Right lobe of liver (tissue), 6 donors: ENCODE measurements around the gene TUG1. TPM values are rescaled to one million over a fixed set of nuclear protein-coding genes. Genes with fewer than 3 reads are reported as not detected.

Source experiments
- ATAC-seq, 4 donors: fragments of 200-7000 bp; cut with Tn5 transposase; one replicate each; pipeline ENCODE4 v1.9.1; 2020; ENCODE audit warnings: mild to moderate bottlenecking in 4 of 4, moderate library complexity in 4 of 4
- DNase-seq, 3 donors: peaks; one replicate each; pipeline ENCODE4 v3.0.0-alpha.2; 2020
- H3K27ac ChIP-seq, 3 donors: fragments of 200-600 bp; one replicate each; pipeline ENCODE4 v1.8.0; 2022
- H3K27me3 ChIP-seq, 2 donors: fragments of 200-600 bp; one replicate each; pipeline ENCODE4 v1.8.0; 2022
- H3K36me3 ChIP-seq, 4 donors: fragments of 200-600 bp; sonication (generic) in 1 of 4; one replicate each; pipeline versions ENCODE4 v1.5.1 to v1.8.0; 2017 to 2022; ENCODE audit warnings: control low read depth in 1 of 4
- H3K4me1 ChIP-seq, 4 donors: fragments of 200-600 bp; sonication (generic) in 1 of 4; one replicate each; pipeline versions ENCODE4 v1.5.1 to v1.8.0; 2017 to 2022; ENCODE audit warnings: control low read depth in 1 of 4
- H3K4me3 ChIP-seq, 3 donors: fragments of 200-600 bp; one replicate each; pipeline ENCODE4 v1.8.0; 2022
- H3K9me3 ChIP-seq, 4 donors: fragments of 200-600 bp; sonication (generic) in 1 of 4; one replicate each; pipeline versions ENCODE4 v1.5.1 to v1.8.0; 2017 to 2022; ENCODE audit warnings: control low read depth in 1 of 4
- CTCF ChIP-seq, 4 donors: fragments of 200-600 bp in 3 of 4; fragments of 450-650 bp in 1 of 4; IDR thresholded peaks; one replicate each; pipeline versions ENCODE4 v1.5.1 to v1.8.0; 2016 to 2022; ENCODE audit warnings: antibody characterized with exemption in 4 of 4, mild to moderate bottlenecking in 2 of 4
- POLR2A ChIP-seq: fragments of 450-650 bp; IDR thresholded peaks from one replicate; pipeline ENCODE4 v1.6.1; 2017; ENCODE audit warnings: antibody characterized with exemption, mild to moderate bottlenecking
- WGBS: methylation state at CpG from one replicate; pipeline ENCODE4 v1.1.6; 2018; ENCODE audit warnings: low coverage, low lambda C conversion rate; ENCODE audit not compliant: insufficient coverage; ENCODE audit errors: missing lambda C conversion rate; 5-methylcytosine and 5-hydroxymethylcytosine counted together
- intact Hi-C, 2 donors: fragments of 100-400 bp; cut with DNase I; formaldehyde crosslinking; loops; one replicate each; pipeline versions ENCODE4 v1.11.2 to v1.14.1; 2022
- total RNA-seq, 6 experiments: library from RNA; depleted of rRNA in 2 of 6; stranded (reverse); fragments of >200 nt in 2 of 6; fragmentation: NEBNext Ultra II Directional in 3 of 6; extraction: Animal tissue kit (Norgen Biotek cat#: 25700) in 3 of 6; gene quantifications; one replicate each; pipeline versions ENCODE4 v1.1.0 to v1.2.4, GENCODE V29; 2016 to 2023
- donor health status: DM: no; HTN: yes; CAD: no.
- donor health status: DM: no; HTN: no; CAD: no.
- donor health status: DM: no; HTN: no; CAD: no.
- donor health status: DM: no; HTN: yes; CAD: no.
- donor health status: DM: no; HTN: yes; CAD: no.

TUG1 gene
- total RNA-seq, 6 experiments from 2014 or later: 20.0 to 28.1 (median 22.7) TPM

GRCh38 chr22:30944986-30945385, 24.1 kb upstream of the TUG1 start:
- no peak for DNase-seq
- H3K27me3 ChIP-seq: no peaks in the 10 kb centered on the region
- H3K4me3 ChIP-seq: no peak overlapping the region
- H3K4me1 ChIP-seq: no peaks in the 10 kb centered on the region
- no peak for ATAC-seq
- WGBS: 100% methylated on average over 3 of the region's 4 CpGs
- peaks cover 26 to 97% (median 49%) of the 10 kb centered on the region in 4 donors for H3K36me3 ChIP-seq
- H3K27ac ChIP-seq: no peak overlapping the region
- H3K9me3 ChIP-seq: no peaks in the 10 kb centered on the region
- TF ChIP-seq POLR2A (no peak), CTCF (IDR thresholded peaks at IDR 0.05) (no peak)
- intact Hi-C loops: loop anchor here (5.0 to 10.0 kb wide), 2 partner anchors 142 to 290 kb away; no protein-coding TSS in a partner anchor

GRCh38 chr22:30945653-30946052, 23.4 kb upstream of the TUG1 start:
- no peak overlapping the region for H3K27ac ChIP-seq
- DNase-seq: no peak
- H3K9me3 ChIP-seq: no peaks in the 10 kb centered on the region
- H3K4me1 ChIP-seq: no peaks in the 10 kb centered on the region
- H3K36me3 ChIP-seq: peaks cover 22 to 93% (median 47%) of the 10 kb centered on the region in 4 donors
- intact Hi-C loops: loop anchor here (5.0 to 10.0 kb wide), 2 partner anchors 142 to 289 kb away; no protein-coding TSS in a partner anchor
- TF ChIP-seq POLR2A (no peak), CTCF (IDR thresholded peaks at IDR 0.05) (no peak)
- 94% methylated on average over 2 of the region's 2 CpGs for WGBS
- H3K4me3 ChIP-seq: no peak overlapping the region
- H3K27me3 ChIP-seq: no peaks in the 10 kb centered on the region
- no peak for ATAC-seq

- Histone ChIP-seq H3K4me3 (no peak overlapping the region), H3K27me3 (no peaks in the 10 kb centered on the region), H3K36me3 (peaks cover 18 to 86% (median 44%) of the 10 kb centered on the region in 4 donors), H3K9me3 (no peaks in the 10 kb centered on the region), H3K27ac (no peak overlapping the region), H3K4me1 (no peaks in the 10 kb centered on the region)
- no peak for TF ChIP-seq CTCF (IDR thresholded peaks at IDR 0.05)
- TF ChIP-seq POLR2A: no peak
- ATAC-seq: no peak
- no peak for DNase-seq
- intact Hi-C loops: loop anchor here (5.0 to 10.0 kb wide), 2 partner anchors 141 to 288 kb away; no protein-coding TSS in a partner anchor
- 59% methylated on average over 7 of the region's 7 CpGs for WGBS
Observed at GRCh38 chr22:30946354-30946753, 22.7 kb upstream of the TUG1 start.

- no peak for TF ChIP-seq POLR2A
- TF ChIP-seq CTCF (IDR thresholded peaks at IDR 0.05): no peak
- WGBS: 69% methylated on average over 3 of the region's 5 CpGs
Observed at GRCh38 chr22:30947173-30947815, 21.8 kb upstream of the TUG1 start.

More at GRCh38 chr22:30947173-30947815, 21.8 kb upstream of the TUG1 start:
- no peaks in the 10 kb centered on the region for H3K9me3 ChIP-seq
- H3K27me3 ChIP-seq: no peaks in the 10 kb centered on the region
- intact Hi-C loops: loop anchor here (5.0 to 10.0 kb wide), 2 partner anchors 140 to 288 kb away; no protein-coding TSS in a partner anchor
- H3K4me3 ChIP-seq: no peak overlapping the region
- DNase-seq (peak in 1 of 3 donors; percentile 43), ATAC-seq (peak in 1 of 4 donors; percentile 49)
- H3K27ac ChIP-seq: no peak overlapping the region
- no peaks in the 10 kb centered on the region for H3K4me1 ChIP-seq
- H3K36me3 ChIP-seq: peaks cover 12 to 77% (median 38%) of the 10 kb centered on the region in 4 donors
